UCSD-AML1 (cell line): ENCODE data around the gene PITX3.

Experiments
- DNase-seq: peaks from one replicate; lab custom pipeline; 2025; ENCODE audit not compliant: unreplicated experiment; lab: John Stamatoyannopoulos, UW

The PITX3 gene

DNA sequence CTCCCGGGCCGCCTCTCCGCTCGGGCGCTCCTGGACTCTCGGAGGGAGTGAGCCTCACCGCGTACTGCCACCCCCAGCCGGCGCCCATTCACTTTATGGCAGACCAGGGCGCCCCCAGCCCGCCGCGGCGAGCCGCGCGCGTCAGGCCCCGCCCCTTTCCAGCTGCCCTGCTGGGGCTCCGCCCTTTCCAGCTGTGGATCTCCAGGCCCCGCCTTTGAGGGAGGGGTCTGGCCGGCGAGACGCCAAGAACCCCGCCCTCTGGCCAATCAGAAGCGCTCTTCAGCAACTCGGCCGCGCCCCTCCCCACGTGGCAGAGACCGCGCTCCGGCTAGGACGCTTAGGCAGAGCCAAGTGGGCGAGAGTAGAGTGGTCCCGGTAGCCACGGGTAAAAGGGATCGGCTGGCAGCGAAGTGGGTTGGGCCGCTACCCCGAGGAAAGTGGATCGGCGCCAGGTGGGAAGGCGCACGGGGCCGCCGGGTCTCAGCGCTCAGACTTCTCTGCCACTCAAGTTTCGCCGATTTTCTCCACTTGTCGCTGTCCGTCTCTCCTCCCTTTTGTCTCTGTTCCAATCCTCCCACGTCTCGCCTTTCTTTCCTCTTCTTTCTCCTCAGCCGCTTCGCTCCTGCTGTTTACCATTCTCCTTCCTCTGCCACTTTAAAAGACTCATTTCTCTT is at the start of gene PITX3:
TSS of gene PITX3 (minus strand) at position 69 of the 674 bp plus-strand sequence. CDS start 9,432 bp downstream, outside the sequence.
- DNase-seq = peak; percentile 94

- DNase-seq = no peak
These were observed 48.5 kb upstream of the PITX3 start for GRCh38 chr10:102289840-102290239.

DNA sequence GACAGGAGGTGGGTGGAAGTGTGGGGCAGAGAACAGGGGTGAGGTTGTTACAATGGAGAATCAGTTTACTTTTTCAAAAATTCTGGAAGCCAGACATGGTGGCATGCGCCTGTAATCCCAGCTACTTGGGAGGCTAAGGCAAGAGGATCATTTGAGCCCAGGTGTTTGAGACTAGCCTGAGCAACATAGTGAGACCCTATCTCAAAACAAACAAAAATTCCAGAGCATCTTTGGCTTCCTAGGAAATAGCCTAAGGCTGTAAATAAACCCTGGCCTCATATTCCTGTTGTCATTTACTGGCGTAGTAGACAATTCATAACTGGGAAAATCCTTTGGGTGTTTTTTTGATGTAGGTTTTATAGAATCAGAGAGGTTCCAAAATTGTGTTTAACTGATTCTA is 48.0 kb upstream of the PITX3 start:
- no peak for DNase-seq

- DNase-seq = no peak
These were observed 46.7 kb upstream of the PITX3 start for GRCh38 chr10:102287991-102288390.

GRCh38 chr10:102287538-102287937 is 46.2 kb upstream of the PITX3 start:
- no peak for DNase-seq

DNA sequence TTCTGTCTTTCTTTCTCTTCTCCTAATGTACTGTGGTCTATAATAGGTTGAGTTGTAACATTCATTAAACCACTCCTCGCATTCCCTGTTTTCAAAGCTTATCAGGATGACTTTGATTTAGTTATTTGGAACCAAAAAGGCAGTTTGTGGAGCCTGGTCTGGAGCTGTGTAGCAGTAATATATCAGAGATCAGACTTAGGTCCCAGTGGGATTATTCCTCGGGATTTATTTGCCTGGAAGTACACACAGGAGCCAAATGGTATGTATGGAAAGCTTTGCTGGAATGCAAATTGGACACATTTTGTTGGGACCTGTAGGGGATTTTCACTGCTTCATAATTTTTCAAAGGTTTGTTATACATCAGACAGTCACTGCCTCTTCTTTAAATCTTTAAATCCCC is 44.9 kb upstream of the PITX3 start:
- no peak for DNase-seq

- DNase-seq = no peak
These were observed 43.8 kb upstream of the PITX3 start for GRCh38 chr10:102285133-102285532.

DNA sequence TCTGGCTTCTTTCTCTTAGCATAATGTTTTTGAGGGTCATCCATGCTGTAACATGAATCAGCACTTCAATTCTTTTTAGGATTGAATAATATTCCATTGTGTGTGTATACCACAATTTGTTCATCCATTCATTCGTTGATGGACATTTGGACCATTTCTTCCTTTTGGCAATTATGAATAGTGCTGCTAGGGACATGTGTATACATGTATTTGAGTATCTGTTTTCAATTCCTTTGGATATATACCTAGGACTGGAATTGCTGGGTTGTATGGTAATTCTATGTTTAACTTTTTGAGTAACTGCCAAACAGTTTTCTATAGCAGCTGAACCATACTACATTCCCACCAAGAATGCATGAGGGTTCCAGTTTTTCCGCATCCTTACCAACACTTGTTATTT is 43.2 kb upstream of the PITX3 start:
- DNase-seq = no peak

DNA sequence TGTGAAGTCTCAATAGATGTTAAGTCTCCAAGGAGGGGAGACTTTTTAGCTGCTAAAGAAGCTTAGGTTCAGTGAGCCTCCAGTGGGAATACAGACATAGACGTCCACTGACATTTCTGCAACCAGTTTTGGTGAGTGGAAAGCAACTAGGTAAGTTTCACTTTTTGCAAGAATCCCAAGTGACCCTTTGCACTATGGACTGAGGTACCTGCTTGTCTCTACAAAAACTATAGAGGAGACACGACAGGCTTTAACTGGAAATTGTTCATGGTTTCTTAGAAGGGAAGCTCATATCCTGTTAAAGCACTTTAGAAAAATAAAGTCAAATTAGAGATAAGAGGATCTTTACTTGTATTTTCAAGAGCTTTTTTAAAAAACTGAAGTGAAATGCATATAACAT is 42.6 kb upstream of the PITX3 start:
- DNase-seq = no peak

- DNase-seq = no peak
These were observed 42.2 kb upstream of the PITX3 start for GRCh38 chr10:102283488-102283887.

- no peak for DNase-seq
These were observed 39.8 kb upstream of the PITX3 start for GRCh38 chr10:102281102-102281487.

GRCh38 chr10:102280397-102281101 is 39.2 kb upstream of the PITX3 start:
- peak; percentile 31 for DNase-seq

- no peak for DNase-seq
These were observed 37.8 kb upstream of the PITX3 start for GRCh38 chr10:102279104-102279503.

DNA sequence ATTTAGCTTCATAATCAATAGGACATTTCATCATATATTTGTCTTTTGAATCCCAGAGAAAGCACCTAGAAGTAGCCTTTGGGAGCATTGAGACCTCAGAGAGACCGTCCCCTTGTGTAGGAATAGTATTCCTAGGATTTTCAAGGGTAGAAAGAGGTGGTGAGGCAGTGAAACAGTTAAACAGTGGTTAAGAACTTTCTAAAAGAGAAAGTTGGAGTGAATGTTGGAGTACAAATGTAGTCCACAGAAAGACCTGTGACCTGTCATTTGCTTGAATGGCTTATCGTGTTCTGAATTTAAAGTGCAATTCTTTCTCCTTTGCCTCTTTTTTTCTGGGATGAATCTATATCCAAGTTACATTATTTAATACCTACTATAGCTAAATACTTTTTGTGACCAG is 34.0 kb upstream of the PITX3 start:
- no peak for DNase-seq

- DNase-seq = no peak
These were observed 32.8 kb upstream of the PITX3 start for GRCh38 chr10:102274062-102274461.

GRCh38 chr10:102269017-102269416 is 27.7 kb upstream of the PITX3 start:
- no peak for DNase-seq

DNA sequence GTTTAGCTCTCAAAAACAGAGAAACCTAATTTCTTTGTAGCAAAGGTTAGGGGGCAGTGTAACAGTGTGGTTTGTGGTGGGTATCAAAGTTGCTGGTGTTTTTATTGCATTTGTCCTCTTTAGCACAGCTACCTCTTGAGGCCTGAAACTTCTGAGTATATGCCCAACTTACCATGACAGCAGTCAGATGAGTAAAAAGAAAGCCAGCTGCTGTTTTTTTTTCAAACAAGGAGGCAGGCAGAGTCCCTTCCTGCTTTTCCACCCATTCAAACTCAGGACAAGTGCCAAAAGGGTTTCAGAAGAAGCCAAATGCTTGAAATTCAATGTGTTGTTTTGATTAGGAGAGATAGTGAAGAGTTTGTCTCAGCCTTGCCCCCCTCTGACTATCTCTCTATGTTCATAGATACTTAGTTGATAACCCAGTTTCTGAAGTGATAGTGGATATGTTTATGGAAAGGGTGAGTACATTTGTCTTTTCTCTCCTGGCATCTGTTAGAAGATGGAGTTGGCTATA is 27.1 kb upstream of the PITX3 start:
- DNase-seq = no peak

DNA sequence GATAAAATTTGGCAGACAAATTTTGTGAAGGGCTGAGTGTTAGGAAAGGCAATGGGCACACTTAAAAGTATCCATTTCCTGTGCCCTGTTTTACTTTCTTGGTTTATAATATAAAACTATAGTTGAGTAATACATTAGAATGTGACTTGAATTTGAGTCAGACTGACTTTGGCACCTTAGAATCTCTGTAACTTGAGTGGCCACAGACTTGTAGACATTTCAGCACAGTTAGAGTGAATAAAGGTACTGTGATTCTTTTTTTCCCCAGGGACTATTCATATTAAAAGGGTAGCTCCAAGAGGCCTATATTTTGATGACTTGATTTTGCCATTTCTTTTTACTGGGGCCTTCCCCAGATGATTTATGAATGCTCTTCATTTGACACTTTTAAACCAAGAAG is 26.4 kb upstream of the PITX3 start:
- DNase-seq = no peak

DNA sequence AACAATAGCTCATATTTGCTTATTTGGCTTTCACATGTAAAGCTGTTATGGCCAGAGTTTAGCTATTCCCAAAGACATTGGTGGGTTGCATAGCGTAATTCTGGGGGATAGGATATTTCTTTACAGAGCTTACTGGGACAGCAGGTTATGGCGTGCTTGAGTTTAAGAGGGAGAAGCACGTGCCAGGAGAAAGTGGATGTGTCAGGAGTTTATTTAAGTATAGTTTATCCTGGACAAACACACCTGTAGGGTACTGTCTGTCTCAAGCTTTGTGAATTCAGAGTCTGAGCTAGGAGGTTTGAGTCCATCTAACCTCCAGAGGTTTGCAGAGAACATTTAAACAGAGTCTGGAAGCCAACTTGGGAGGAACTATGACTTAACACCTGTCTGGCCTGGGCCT is 25.4 kb upstream of the PITX3 start:
- no peak for DNase-seq

DNA sequence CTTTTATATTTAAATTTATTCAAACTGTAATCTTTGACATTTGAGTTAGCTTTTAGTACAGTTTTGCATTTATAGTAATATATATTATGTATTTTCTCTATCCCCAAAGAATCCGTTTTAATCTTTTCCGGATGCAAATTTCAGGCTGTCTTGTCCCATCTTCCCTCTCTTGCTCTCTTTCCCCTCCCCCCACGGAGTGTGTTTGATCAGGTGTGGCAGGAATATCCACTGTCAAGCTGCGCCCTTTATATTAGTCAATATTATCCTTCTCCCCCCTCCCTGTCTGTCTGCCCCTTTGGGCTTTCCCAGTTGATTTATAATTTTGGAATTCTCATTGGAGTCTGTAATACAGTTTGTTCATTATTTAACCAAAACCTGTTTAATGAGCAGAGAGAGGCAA is 23.1 kb upstream of the PITX3 start:
- no peak for DNase-seq

- no peak for DNase-seq
These were observed 21.5 kb upstream of the PITX3 start for GRCh38 chr10:102262744-102263370.

DNA sequence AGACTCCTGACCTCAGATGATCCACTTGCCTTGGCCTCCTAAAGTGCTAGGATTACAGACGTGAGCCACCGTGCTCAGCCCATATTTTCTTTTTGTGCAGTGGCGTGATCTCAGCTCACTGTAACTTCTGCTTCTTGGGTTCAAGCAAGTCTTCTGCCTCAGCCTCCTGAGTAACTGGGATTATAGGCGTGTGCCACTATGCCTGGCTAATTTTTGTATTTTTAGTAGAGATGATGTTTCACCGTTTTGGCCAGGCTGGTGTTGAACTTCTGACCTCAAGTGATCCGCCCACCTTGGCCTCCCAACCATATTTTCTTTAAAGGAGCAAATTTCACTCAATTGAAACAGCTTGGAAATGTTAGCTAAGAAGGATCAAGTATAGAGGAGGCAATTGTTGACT is 20.5 kb upstream of the PITX3 start:
- no peak for DNase-seq
